Stimulated activated CD8-positive, alpha-beta memory T cell treated with anti-CD3 and anti-CD28 coated beads, Interleukin-7, amount 100 ng/mL, for 4 hours (primary cell): ENCODE data around the gene CAPN13.
"Not testable (repeated sequence)": the region's sequence is repeated elsewhere in the genome, so short reads cannot be mapped to it uniquely, and the experiment has no call there.

Source experiments
- DNase-seq, 2 donors: peaks; one replicate each; pipeline ENCODE4 v3.0.0-alpha.2; 2020; ENCODE audit warnings: low read depth in 2 of 2

Gene CAPN13

GRCh38 chr2:30705056-30705455 lies 102.2 kb downstream of the CAPN13 start:
- no peak for DNase-seq

- DNase-seq: no peak
Measured at GRCh38 chr2:30704309-30705020, 102.8 kb downstream of the CAPN13 start.

GRCh38 chr2:30702694-30703093 lies 104.6 kb downstream of the CAPN13 start:
- DNase-seq: no peak

- no peak for DNase-seq
Measured at GRCh38 chr2:30701782-30702181, 105.5 kb downstream of the CAPN13 start.

- DNase-seq: not testable (repeated sequence)
Measured at GRCh38 chr2:30697242-30698103, 109.8 kb downstream of the CAPN13 start.

GRCh38 chr2:30695749-30696148 lies 111.5 kb downstream of the CAPN13 start:
- DNase-seq: no peak

- no peak for DNase-seq
Measured at GRCh38 chr2:30694286-30695055, 112.8 kb downstream of the CAPN13 start.

- DNase-seq: no peak
Measured at GRCh38 chr2:30693821-30694281, 113.4 kb downstream of the CAPN13 start.

- no peak for DNase-seq
Measured at GRCh38 chr2:30692829-30693275, 114.4 kb downstream of the CAPN13 start.

- no peak for DNase-seq
Measured at GRCh38 chr2:30691948-30692828, 115.1 kb downstream of the CAPN13 start.

GRCh38 chr2:30691091-30691947 lies 115.9 kb downstream of the CAPN13 start:
- no peak for DNase-seq

- DNase-seq: no peak
Measured at GRCh38 chr2:30690126-30690561, 117.1 kb downstream of the CAPN13 start.

GRCh38 chr2:30689496-30690125 lies 117.6 kb downstream of the CAPN13 start:
- DNase-seq: no peak

- no peak for DNase-seq
Measured at GRCh38 chr2:30688956-30689401, 118.3 kb downstream of the CAPN13 start.

GRCh38 chr2:30686669-30687068 lies 120.6 kb downstream of the CAPN13 start:
- DNase-seq: no peak

GRCh38 chr2:30686000-30686399 lies 121.2 kb downstream of the CAPN13 start:
- no peak for DNase-seq

- no peak for DNase-seq
Measured at GRCh38 chr2:30684996-30685395, 122.2 kb downstream of the CAPN13 start.

GRCh38 chr2:30684516-30684915 lies 122.7 kb downstream of the CAPN13 start:
- no peak for DNase-seq

GRCh38 chr2:30684026-30684425 lies 123.2 kb downstream of the CAPN13 start:
- DNase-seq: no peak
